NCI-H187 treated with DMSO at 0.1 percent for 48 hours (cell line): ENCODE results near the gene TLX2.

Experiments used
- DNase-seq: peaks from one replicate; lab custom pipeline; 2025; lab: John Stamatoyannopoulos, UW

TLX2 gene

DNA sequence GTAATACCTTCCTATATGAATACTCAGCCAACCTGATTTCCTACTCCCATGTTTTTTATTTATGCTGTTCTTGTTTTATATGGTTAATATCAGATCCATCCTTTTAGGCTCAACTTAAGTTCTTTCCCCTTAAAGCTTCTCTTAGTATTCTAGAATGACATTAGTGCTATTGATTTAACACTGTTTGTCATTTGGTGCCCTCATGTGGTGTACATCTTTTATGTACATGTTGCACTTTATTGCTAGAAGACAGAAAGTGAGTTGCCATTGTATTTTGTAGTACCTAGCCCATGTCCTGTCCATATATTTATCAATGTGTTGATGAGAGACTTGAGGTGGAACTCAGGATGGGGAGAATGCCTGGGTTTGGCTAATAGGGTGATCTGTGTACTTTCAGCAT is 18.0 kb downstream of the TLX2 start:
- DNase-seq = no peak

DNA sequence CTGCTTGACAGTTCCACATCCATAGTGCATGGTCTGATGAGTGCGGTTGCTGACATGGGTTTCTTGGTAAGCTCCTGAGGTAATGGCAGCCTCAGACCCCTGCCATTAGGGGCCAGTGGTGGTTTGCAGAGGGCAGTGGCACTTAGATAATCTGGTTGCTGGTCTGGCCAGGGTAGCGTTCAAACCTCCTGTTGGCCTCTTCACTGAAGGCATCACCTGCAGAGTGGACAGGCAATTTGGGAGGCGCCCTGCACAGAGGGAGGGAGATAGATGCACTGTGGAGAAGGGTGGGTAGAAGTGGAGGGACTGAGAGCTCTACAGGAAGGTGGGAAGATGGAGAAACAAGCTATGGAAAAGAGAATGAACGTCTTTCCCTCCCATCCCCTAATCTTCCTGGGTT is 19.2 kb downstream of the TLX2 start:
- DNase-seq = no peak

GRCh38 chr2:74534411-74534810 is 20.2 kb downstream of the TLX2 start:
- DNase-seq = no peak

GRCh38 chr2:74535440-74535965 is 21.3 kb downstream of the TLX2 start:
- DNase-seq = no peak

DNA sequence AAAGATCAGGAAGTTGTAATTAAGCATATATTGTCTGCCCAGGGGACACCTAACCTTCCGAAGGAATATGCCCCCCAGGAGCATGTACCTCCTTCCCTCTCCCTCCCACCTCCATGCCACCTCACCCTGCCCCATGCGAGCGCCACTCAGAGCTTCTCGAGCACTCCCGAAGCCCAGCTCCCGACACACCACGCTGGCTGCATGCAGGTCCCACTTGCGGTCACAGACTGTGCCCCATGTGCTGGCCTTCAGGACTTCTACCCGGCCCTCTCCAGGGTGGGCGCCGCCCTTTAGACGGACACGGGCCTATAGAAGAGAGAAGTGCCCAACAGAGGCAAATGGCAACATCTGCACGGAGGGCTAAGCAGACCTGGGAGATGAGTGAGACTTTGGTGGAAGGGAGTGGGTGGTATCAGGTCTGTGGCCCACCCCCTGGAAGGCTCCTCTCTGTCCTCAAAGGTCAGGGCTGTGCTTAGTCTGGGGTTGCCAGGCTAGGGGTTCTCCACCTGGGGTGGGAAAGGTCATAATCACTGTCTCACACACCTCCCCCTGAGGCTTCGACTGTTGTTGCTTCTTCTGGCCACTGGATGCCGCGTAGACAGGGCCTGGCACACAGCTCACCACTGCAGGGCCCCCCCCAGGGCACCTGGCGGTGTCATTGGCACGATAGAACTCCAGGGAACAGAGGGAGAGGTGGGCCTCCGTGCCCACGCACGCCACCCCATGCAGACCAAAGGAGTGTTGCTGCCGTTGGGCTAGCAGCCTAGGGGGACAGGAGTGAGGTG is 22.1 kb downstream of the TLX2 start:
- DNase-seq = no peak

GRCh38 chr2:74537140-74537539 is 22.9 kb downstream of the TLX2 start:
- no peak for DNase-seq

DNA sequence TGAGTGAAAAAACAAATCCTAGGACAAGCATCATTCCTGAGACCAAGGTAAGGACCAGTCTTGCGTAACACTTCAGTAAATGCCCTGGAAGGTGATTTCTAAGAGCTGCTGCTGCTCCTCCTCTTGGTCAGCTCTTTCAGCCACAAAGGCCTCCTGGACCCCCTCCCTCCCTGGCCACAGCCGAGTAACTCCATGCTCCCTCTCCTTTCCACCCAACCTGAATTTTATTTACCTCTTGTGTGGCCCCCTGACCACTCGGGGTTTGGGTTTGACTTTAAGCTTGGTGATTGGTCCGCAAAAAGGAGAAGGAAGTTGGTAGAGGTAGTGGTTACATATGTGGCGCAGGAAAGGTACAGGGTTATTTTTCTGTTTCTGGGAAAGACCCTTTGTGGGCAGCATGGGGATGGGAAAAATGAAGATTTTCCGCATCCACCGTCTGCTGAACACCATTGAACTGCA is 24.7 kb downstream of the TLX2 start:
- DNase-seq = no peak

GRCh38 chr2:74540291-74540690 is 26.0 kb downstream of the TLX2 start:
- DNase-seq = no peak

DNA sequence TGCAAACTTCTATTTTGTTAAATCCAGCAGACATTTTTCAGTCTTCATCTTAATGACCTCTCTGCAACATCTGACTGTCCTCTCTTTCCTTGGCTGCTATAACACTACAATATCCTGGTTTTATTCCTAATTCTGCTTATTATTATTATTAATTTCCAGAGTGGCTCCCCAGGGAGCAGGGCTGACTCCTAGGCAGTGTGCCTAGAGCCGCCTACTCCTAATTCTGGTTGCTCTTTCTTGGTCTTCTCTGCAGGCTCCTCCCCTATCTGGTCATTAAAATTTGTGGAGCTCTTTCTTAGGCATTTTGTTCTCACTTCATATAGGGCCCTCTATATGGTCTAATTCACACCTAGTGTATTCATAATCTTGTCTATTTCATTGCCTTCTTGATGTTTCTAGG is 28.7 kb downstream of the TLX2 start:
- DNase-seq = no peak

GRCh38 chr2:74544634-74545033 is 30.4 kb downstream of the TLX2 start:
- no peak for DNase-seq

DNA sequence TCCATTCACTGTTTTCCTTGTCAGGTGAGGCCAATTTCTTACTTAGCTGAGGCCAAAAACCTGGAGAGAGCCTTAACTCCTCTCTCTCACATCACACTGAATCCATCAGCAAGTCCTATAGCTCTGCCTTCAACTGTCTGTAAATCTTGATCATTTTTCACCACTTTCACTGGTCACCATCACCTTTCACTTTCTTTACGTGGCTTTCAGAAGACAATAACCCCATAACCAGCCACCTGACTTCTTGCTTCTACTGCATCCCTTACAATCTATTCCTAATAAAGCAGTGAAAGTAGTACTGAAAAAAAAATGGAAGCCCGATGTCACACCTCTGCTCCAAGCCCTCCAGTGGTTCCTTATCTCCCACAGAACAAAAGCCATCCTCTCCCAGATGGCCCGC is 31.8 kb downstream of the TLX2 start:
- no peak for DNase-seq

DNA sequence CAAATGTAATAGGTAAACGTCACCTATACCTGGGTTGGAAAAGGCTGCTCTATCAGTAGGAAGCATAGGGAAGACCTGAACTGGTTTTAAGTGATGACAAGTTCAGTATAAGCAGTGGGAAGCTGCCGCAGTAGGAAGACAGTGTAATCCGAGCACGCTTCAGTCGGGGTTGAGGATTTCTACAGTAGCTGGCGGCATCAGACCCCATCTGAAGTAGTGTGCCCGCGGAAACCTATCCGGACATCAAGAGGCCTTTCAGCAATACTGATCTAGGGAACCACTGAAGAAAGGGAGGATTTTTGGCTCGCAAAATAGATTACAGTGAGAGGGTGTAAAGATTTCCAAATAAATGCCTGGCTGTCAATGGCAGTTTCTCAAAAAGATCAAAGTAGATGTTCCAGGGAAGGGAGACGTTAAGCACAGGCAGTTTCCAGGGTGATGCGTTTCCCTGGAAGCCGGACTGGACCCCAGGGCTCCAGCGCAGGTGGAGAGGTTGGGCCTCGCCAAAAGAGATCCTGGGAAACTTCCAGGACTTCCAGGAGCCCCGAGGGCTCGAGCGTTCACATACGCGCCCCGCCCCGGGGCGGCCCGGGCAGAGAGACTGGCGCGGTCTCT is 34.1 kb downstream of the TLX2 start:
- DNase-seq = no peak

DNA sequence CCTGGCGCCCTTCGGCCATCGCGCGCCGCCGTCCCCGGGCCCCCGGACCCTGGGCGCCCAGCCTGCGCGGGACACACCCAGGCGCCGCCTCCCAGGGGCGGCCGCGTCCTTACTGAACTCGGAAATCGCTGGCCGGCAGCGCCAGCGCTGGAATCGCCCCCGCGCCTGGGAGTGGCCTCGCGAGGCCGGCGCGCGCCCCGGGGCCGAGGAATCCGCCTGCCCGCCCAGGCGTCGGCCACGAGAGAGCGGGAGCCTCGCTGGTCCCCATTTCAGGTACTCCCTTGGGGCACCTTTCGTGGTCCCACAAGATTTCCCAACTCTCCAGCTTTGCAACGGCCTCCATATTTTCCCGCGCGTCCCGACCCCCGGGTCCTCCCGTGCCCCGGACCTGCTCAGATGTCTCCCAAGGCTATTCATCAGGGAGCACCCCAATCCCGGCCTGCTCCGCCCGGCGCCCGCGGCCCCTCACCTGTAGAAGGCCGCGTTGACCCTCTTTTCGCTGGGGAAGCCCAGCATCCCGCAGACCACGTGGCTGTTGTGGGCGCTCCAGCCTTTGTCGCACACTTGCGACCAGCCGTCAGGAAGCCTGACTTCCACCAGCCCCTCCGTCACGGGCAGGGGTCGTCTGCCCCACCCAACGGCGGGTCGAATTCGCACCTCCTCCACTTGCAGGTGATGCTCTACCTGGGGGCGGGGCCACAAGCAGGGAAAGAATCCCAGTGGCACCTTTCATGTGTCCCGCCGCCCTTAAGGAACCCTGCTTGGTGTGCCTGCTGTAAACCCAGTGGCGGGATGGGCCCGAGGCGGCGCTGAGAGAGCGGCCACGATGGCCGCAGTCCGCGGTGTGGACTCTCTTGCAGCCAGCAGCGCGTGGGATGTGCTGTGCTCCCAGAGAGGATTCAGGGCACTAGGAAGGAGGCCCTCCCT is 34.9 kb downstream of the TLX2 start:
- DNase-seq = no peak

GRCh38 chr2:74550231-74550630 is 36.0 kb downstream of the TLX2 start:
- no peak for DNase-seq

GRCh38 chr2:74551530-74551929 is 37.3 kb downstream of the TLX2 start:
- no peak for DNase-seq

- DNase-seq = no peak
Measured at GRCh38 chr2:74551942-74552913, 38.0 kb downstream of the TLX2 start.

GRCh38 chr2:74552914-74553811 is 38.9 kb downstream of the TLX2 start:
- DNase-seq = no peak

GRCh38 chr2:74553892-74554819 is 39.9 kb downstream of the TLX2 start, which contains the start of the genes DOK1 and LOXL3:
Gene DOK1 (plus strand): TSS chr2:74554720. CDS start chr2:74554755, 35 bp downstream.
Gene LOXL3 (minus strand): TSS chr2:74553942. CDS start chr2:74552634, 1,308 bp downstream.
- no peak for DNase-seq
